ENCODE data around the gene FSD1.

DNA sequence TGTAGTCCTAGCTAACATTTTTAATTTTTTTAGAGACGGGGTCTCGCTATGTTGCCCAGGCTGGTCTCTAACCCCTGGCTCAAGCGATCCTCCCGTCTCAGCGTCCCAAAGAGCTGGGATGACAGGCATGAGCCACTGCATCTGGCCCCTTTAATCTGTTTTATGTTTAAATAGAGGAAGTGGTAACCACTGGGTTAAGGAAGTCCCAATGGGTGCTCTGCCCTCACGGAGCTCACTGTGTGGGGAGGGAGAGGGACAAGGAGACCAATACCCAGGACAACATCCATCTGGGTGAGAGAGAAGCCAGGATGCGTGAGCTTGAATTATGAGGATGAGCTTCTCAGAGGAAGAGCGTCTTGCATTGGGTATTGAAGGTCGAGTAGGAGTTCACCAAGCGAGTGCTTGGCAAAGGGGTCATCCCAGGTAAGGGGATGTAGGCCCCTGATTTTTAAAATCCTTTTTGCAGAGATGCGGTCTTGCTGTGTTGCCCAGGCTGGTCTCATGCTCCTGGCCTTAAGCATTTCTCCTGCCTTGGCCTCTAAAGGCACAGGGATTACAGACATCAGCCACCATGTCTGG is 43.7 kb upstream of the FSD1 start:
- TF ChIP-seq, protein P1, sequence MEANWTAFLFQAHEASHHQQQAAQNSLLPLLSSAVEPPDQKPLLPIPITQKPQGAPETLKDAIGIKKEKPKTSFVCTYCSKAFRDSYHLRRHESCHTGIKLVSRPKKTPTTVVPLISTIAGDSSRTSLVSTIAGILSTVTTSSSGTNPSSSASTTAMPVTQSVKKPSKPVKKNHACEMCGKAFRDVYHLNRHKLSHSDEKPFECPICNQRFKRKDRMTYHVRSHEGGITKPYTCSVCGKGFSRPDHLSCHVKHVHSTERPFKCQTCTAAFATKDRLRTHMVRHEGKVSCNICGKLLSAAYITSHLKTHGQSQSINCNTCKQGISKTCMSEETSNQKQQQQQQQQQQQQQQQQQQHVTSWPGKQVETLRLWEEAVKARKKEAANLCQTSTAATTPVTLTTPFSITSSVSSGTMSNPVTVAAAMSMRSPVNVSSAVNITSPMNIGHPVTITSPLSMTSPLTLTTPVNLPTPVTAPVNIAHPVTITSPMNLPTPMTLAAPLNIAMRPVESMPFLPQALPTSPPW (CRISPR knock-in tag; IDR thresholded peaks at IDR 0.05), result no peak
- TF ChIP-seq EP300 (IDR thresholded peaks at IDR 0.05; ENCODE audit: low read length) (no peak), ZNF830 (CRISPR knock-in tag; IDR thresholded peaks at IDR 0.05) (no peak), NR2C2 (CRISPR knock-in tag; IDR thresholded peaks at IDR 0.05) (no peak), NR2C2 (tag; IDR thresholded peaks at IDR 0.05) (no peak), ZBTB8A (IDR thresholded peaks at IDR 0.05; ENCODE audit: partially characterized antibody) (no peak), ZNF217 (CRISPR knock-in tag; IDR thresholded peaks at IDR 0.05) (no peak), POLR2A (conservative IDR thresholded peaks at IDR 0.05) (no peak), SIN3A (IDR thresholded peaks at IDR 0.05; ENCODE audit: borderline replicate concordance in 2 of 2, control insufficient read depth in 1 of 2, low read depth in 2 of 2, low read length in 2 of 2) (no peak)
- TF ChIP-seq, protein P2, sequence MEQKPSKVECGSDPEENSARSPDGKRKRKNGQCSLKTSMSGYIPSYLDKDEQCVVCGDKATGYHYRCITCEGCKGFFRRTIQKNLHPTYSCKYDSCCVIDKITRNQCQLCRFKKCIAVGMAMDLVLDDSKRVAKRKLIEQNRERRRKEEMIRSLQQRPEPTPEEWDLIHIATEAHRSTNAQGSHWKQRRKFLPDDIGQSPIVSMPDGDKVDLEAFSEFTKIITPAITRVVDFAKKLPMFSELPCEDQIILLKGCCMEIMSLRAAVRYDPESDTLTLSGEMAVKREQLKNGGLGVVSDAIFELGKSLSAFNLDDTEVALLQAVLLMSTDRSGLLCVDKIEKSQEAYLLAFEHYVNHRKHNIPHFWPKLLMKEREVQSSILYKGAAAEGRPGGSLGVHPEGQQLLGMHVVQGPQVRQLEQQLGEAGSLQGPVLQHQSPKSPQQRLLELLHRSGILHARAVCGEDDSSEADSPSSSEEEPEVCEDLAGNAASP (IDR thresholded peaks at IDR 0.05), result no peak
- TF ChIP-seq, protein P3, sequence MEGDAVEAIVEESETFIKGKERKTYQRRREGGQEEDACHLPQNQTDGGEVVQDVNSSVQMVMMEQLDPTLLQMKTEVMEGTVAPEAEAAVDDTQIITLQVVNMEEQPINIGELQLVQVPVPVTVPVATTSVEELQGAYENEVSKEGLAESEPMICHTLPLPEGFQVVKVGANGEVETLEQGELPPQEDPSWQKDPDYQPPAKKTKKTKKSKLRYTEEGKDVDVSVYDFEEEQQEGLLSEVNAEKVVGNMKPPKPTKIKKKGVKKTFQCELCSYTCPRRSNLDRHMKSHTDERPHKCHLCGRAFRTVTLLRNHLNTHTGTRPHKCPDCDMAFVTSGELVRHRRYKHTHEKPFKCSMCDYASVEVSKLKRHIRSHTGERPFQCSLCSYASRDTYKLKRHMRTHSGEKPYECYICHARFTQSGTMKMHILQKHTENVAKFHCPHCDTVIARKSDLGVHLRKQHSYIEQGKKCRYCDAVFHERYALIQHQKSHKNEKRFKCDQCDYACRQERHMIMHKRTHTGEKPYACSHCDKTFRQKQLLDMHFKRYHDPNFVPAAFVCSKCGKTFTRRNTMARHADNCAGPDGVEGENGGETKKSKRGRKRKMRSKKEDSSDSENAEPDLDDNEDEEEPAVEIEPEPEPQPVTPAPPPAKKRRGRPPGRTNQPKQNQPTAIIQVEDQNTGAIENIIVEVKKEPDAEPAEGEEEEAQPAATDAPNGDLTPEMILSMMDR (IDR thresholded peaks at IDR 0.05 in 2 of 3, conservative IDR thresholded peaks at IDR 0.05 in 1 of 3; ENCODE audit: insufficient read depth in 2 of 3, low read depth in 1 of 3, low read length in 3 of 3), result no peak
